SK-N-SH (cell line): Measurements from ENCODE around the gene POM121L2. TPM values are rescaled to one million over a fixed set of nuclear protein-coding genes. Genes with fewer than 3 reads are reported as not detected.

Experiments
- CTCF ChIA-PET: fragments of 300-600, 350-600 bp; formaldehyde crosslinking; extraction: SDS; loops from one replicate; lab custom pipeline; 2021; lab: Yijun Ruan, JAX
- POLR2A ChIA-PET: fragments of 350-600 bp; sonication (Branson Sonifier 250); formaldehyde crosslinking; extraction: SDS; loops from one replicate; lab custom pipeline; 2020; ENCODE audit warnings: antibody characterized with exemption, inconsistent platforms; lab: Yijun Ruan, JAX
- DNase-seq: peaks from one replicate; pipeline ENCODE4 v3.0.0; 2012
- H2AFZ ChIP-seq: fragments of 200-600 bp; sonication (generic); 2 replicates; pipeline ENCODE4 v1.8.1; 2016; ENCODE audit warnings: antibody characterized with exemption, mild to moderate bottlenecking, low read depth
- H3F3A ChIP-seq: fragments of 200-600 bp; sonication (generic); replicated peaks from 2 replicates; pipeline ENCODE3; 2016; ENCODE audit warnings: antibody characterized with exemption, mild to moderate bottlenecking; ENCODE audit not compliant: insufficient read depth
- H3K27ac ChIP-seq, 2 experiments: fragments of 200-500 bp in 1 of 2; fragments of 200-600 bp in 1 of 2; sonication (Bioruptor generic) in 1 of 2; sonication (generic), shearing (Covaris generic) in 1 of 2; 2 replicates each; pipeline versions ENCODE4 v1.5.1 to v1.6.1; 2014 to 2016; ENCODE audit warnings: low read depth in 2 of 2, inconsistent platforms in 1 of 2, low read length in 1 of 2, mild to moderate bottlenecking in 1 of 2, mixed read lengths in 1 of 2
- H3K27me3 ChIP-seq: fragments of 200-600 bp; sonication (generic), shearing (Covaris generic); 2 replicates; pipeline ENCODE4 v1.6.1; 2016; ENCODE audit warnings: mixed run types; ENCODE audit not compliant: insufficient read depth
- H3K36me3 ChIP-seq, 2 experiments: fragments of 200-500 bp in 1 of 2; fragments of 200-600 bp in 1 of 2; sonication (Bioruptor generic) in 1 of 2; sonication (generic) in 1 of 2; replicated peaks in 1 of 2; 2 replicates each; pipeline versions ENCODE3 to v1.5.1; 2014 to 2016; ENCODE audit warnings: low read length in 1 of 2, mild to moderate bottlenecking in 1 of 2; ENCODE audit not compliant: insufficient read depth in 2 of 2, control insufficient read depth in 1 of 2
- H3K4me1 ChIP-seq, 2 experiments: fragments of 200-500 bp in 1 of 2; fragments of 200-600 bp in 1 of 2; sonication (Bioruptor generic) in 1 of 2; sonication (generic), shearing (Covaris generic) in 1 of 2; 2 replicates each; pipeline versions ENCODE4 v1.5.1 to v1.6.1; 2014 to 2016; ENCODE audit warnings: low read depth in 1 of 2, low read length in 1 of 2, mixed run types in 1 of 2; ENCODE audit not compliant: insufficient read depth in 2 of 2, control insufficient read depth in 1 of 2
- H3K4me2 ChIP-seq: fragments of 200-600 bp; sonication (generic), shearing (Covaris generic); 2 replicates; pipeline ENCODE4 v1.6.1; 2017; ENCODE audit warnings: mixed run types
- H3K4me3 ChIP-seq, 2 experiments: fragments of 200-500 bp in 1 of 2; fragments of 200-600 bp in 1 of 2; sonication (Bioruptor generic) in 1 of 2; sonication (generic), shearing (Covaris generic) in 1 of 2; 2 replicates each; pipeline versions ENCODE4 v1.5.1 to v1.8.1; 2014 to 2016; ENCODE audit warnings: low read depth in 2 of 2, inconsistent platforms in 1 of 2, low read length in 1 of 2, mild to moderate bottlenecking in 1 of 2, mixed read lengths in 1 of 2, moderate library complexity in 1 of 2
- H3K79me2 ChIP-seq: fragments of 200-600 bp; sonication (generic); 2 replicates; pipeline ENCODE4 v1.8.1; 2017; ENCODE audit warnings: mild to moderate bottlenecking; ENCODE audit not compliant: insufficient read depth
- H3K9ac ChIP-seq: fragments of 200-600 bp; sonication (generic); 2 replicates; pipeline ENCODE4 v1.6.1; 2017; ENCODE audit warnings: mixed run types
- H3K9me2 ChIP-seq: fragments of 200-600 bp; sonication (generic); 2 replicates; pipeline ENCODE4 v1.6.1; 2017; ENCODE audit warnings: mixed run types
- H3K9me3 ChIP-seq: fragments of 200-600 bp; sonication (generic); 2 replicates; pipeline ENCODE4 v1.6.1; 2017; ENCODE audit warnings: mixed run types, mild to moderate bottlenecking, moderate library complexity
- H4K20me1 ChIP-seq: fragments of 200-600 bp; sonication (generic); 2 replicates; pipeline ENCODE4 v1.6.1; 2017; ENCODE audit warnings: mild to moderate bottlenecking, mixed run types; ENCODE audit not compliant: insufficient read depth
- FOSL2 ChIP-seq: IDR thresholded peaks from 2 replicates; pipeline ENCODE4 v1.4.0; 2012; ENCODE audit warnings: low read depth, mild to moderate bottlenecking, moderate library complexity, borderline replicate concordance
- FOXM1 ChIP-seq: IDR thresholded peaks from 2 replicates; pipeline ENCODE4 v1.4.0; 2012; ENCODE audit warnings: low read depth, mild to moderate bottlenecking
- GATA2 ChIP-seq: sonication (generic); formaldehyde crosslinking; IDR thresholded peaks from 2 replicates; pipeline ENCODE4 v1.5.0; 2020; ENCODE audit warnings: mild to moderate bottlenecking, missing genetic modification reagents
- IRF3 ChIP-seq: fragments of 150-350 bp; IDR thresholded peaks from 2 replicates; pipeline ENCODE4 v1.6.1; 2016; ENCODE audit warnings: mild to moderate bottlenecking, low read depth, low read length
- JUND ChIP-seq: IDR thresholded peaks from 2 replicates; pipeline ENCODE4 v1.4.0; 2012
- MEF2A ChIP-seq: IDR thresholded peaks from 2 replicates; pipeline ENCODE4 v1.4.0; 2012; ENCODE audit warnings: low read depth, borderline replicate concordance
- RFX5 ChIP-seq: IDR thresholded peaks from 2 replicates; pipeline ENCODE4 v1.6.1; 2012; ENCODE audit warnings: mild to moderate bottlenecking, improper control_type of control experiment, low read length
- SIN3A ChIP-seq: IDR thresholded peaks from 2 replicates; pipeline ENCODE4 v1.6.1; 2012; ENCODE audit warnings: low read depth, mild to moderate bottlenecking, low read length, moderate library complexity, borderline replicate concordance
- ZBTB33 ChIP-seq: IDR thresholded peaks from 2 replicates; pipeline ENCODE4 v1.4.0; 2012; ENCODE audit warnings: low read depth, borderline replicate concordance
- WGBS: methylation state at CpG from one replicate; pipeline ENCODE4 v1.1.6; 2017; ENCODE audit warnings: low lambda C conversion rate; 5-methylcytosine and 5-hydroxymethylcytosine counted together
- polyA plus RNA-seq, 3 experiments: library from polyadenylated mRNA; depleted of rRNA; stranded (reverse); fragments of >200 nt; gene quantifications; 2 replicates each; pipeline ENCODE4 v1.2.3, GENCODE V29; 2012
- TF ChIP-seq, protein P1 (sequence below): IDR thresholded peaks from 2 replicates; pipeline ENCODE4 v1.4.0; 2012; ENCODE audit warnings: low read depth

Gene POM121L2
- polyA plus RNA-seq, 1 of the 3 experiments (the other 2 are of a cell fraction) = not detected

GRCh38 chr6:27260369-27260768 is 51.7 kb downstream of the POM121L2 start:
- no peak for DNase-seq
- TF ChIP-seq GATA2 (CRISPR knock-in tag) (no peak), SIN3A (no peak), IRF3 (no peak), ZBTB33 (no peak), JUND (no peak), MEF2A (no peak), RFX5 (no peak), FOXM1 (no peak), FOSL2 (no peak)
- TF ChIP-seq, protein P1, sequence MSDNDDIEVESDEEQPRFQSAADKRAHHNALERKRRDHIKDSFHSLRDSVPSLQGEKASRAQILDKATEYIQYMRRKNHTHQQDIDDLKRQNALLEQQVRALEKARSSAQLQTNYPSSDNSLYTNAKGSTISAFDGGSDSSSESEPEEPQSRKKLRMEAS = no peak
- CTCF ChIA-PET = interaction anchor here (0.6 kb wide), 1 partner anchor 417 kb away, joined by 3 read pairs; no protein-coding TSS in a partner anchor
- Histone ChIP-seq H3F3A (no peaks in the 10 kb centered on the region), H3K4me1 (no peaks in the 10 kb centered on the region), H3K79me2 (no peaks in the 10 kb centered on the region), H3K4me3 (no peak overlapping the region), H3K9ac (no peak overlapping the region), H3K27me3 (peaks cover 69% of the 10 kb centered on the region), H3K4me2 (0 out of 2 replicates have a peak overlapping the region, but pooled peaks have one; percentile 33), H3K36me3 (no peaks in the 10 kb centered on the region), H3K9me3 (no peaks in the 10 kb centered on the region), H3K27ac (no peak overlapping the region), H3K9me2 (no peaks in the 10 kb centered on the region), H4K20me1 (no peaks in the 10 kb centered on the region), H2AFZ (no peak overlapping the region; the same call in 1 of the 2 replicates)
- POLR2A ChIA-PET = no interaction called here
- WGBS = 25% methylated on average over 13 of the region's 21 CpGs

Other genes starting within 250 kb of the POM121L2 start
- gene PRSS16, start 64.6 kb downstream of the POM121L2 start, polyA plus RNA-seq (2012; rRNA removed) = 0.05 and 0.07 TPM in 2 replicates
- 0.77 and 1.1 TPM in 2 replicates for gene ZNF391, start 76.5 kb upstream of the POM121L2 start, polyA plus RNA-seq (2012; rRNA removed)
- 1.6 and 2.3 TPM in 2 replicates for gene ZNF184, start 160.8 kb upstream of the POM121L2 start, polyA plus RNA-seq (2012; rRNA removed)